Activated T-cell treated with anti-CD3 and anti-CD28 coated beads for 1 hour (primary cell): ENCODE data around the gene STRIP1.

Experiments used
- DNase-seq: peaks from one replicate; pipeline ENCODE4 v3.0.0-alpha.2; 2020; ENCODE audit warnings: low read depth

STRIP1 gene

GRCh38 chr1:110049801-110050601 lies 15.6 kb downstream of the STRIP1 start:
- no peak for DNase-seq

- DNase-seq = no peak
Observed at GRCh38 chr1:110050602-110051261, 16.3 kb downstream of the STRIP1 start.

- no peak for DNase-seq
Observed at GRCh38 chr1:110051262-110051648, 16.8 kb downstream of the STRIP1 start.

GRCh38 chr1:110053552-110054428 lies 19.4 kb downstream of the STRIP1 start:
- peak; percentile 70 for DNase-seq

GRCh38 chr1:110055493-110056284 lies 21.3 kb downstream of the STRIP1 start:
- no peak for DNase-seq

GRCh38 chr1:110056285-110056683 lies 21.9 kb downstream of the STRIP1 start:
- DNase-seq = no peak

- DNase-seq = no peak
Observed at GRCh38 chr1:110056776-110057175, 22.4 kb downstream of the STRIP1 start.

GRCh38 chr1:110057963-110058518 lies 23.6 kb downstream of the STRIP1 start:
- no peak for DNase-seq

GRCh38 chr1:110058591-110058990 lies 24.2 kb downstream of the STRIP1 start:
- no peak for DNase-seq

GRCh38 chr1:110059133-110059863 lies 24.9 kb downstream of the STRIP1 start:
- no peak for DNase-seq

GRCh38 chr1:110060034-110060661 lies 25.7 kb downstream of the STRIP1 start:
- DNase-seq = peak; percentile 73

GRCh38 chr1:110060662-110061060 lies 26.2 kb downstream of the STRIP1 start:
- DNase-seq = no peak

- no peak for DNase-seq
Observed at GRCh38 chr1:110061341-110061740, 26.9 kb downstream of the STRIP1 start.

GRCh38 chr1:110062612-110063011 lies 28.2 kb downstream of the STRIP1 start:
- no peak for DNase-seq

- no peak for DNase-seq
Observed at GRCh38 chr1:110063781-110064180, 29.4 kb downstream of the STRIP1 start.

- no peak for DNase-seq
Observed at GRCh38 chr1:110064576-110065337, 30.3 kb downstream of the STRIP1 start.

- no peak for DNase-seq
Observed at GRCh38 chr1:110065841-110066240, 31.4 kb downstream of the STRIP1 start.

GRCh38 chr1:110067479-110067892 lies 33.1 kb downstream of the STRIP1 start:
- DNase-seq = no peak

GRCh38 chr1:110067893-110068645 lies 33.6 kb downstream of the STRIP1 start:
- DNase-seq = no peak
